H1 (cell line): ENCODE measurements around the gene INVS. TPM values are rescaled to one million over a fixed set of nuclear protein-coding genes. Genes with fewer than 3 reads are reported as not detected.

ENCODE experiments used
- CTCF ChIA-PET: fragments of 300-600 bp; sonication (Branson Sonifier 250); formaldehyde crosslinking; loops from one replicate; lab custom pipeline; 2021; ENCODE audit not compliant: partially characterized antibody; lab: Charles Lee
- POLR2A ChIA-PET: fragments of 300-600 bp; sonication (Branson Sonifier 250); formaldehyde crosslinking; loops from one replicate; lab custom pipeline; 2021; ENCODE audit warnings: inconsistent platforms; ENCODE audit not compliant: partially characterized antibody; lab: Charles Lee
- DNase-seq, 2 experiments: peaks; one replicate each; pipeline versions ENCODE4 v3.0.0 to v3.0.0-alpha.2; 2010 to 2022; ENCODE audit warnings: low spot score in 2 of 2, low read depth in 1 of 2, mixed read lengths in 1 of 2
- FAIRE-seq: peaks from 2 replicates; lab custom pipeline; 2011; peaks lifted over from hg19 to GRCh38; lab: Jason Lieb, UNC
- H2AFZ ChIP-seq: 2 replicates; pipeline ENCODE4 v1.8.1; 2012; ENCODE audit warnings: low read length, inconsistent platforms
- H2AK5ac ChIP-seq: 2 replicates; pipeline ENCODE4 v1.6.1; 2013; ENCODE audit warnings: low read depth, low read length
- H2BK120ac ChIP-seq: replicated peaks from 2 replicates; pipeline ENCODE3; 2013; ENCODE audit warnings: low read depth, low read length, inconsistent platforms
- H2BK12ac ChIP-seq: 2 replicates; pipeline ENCODE4 v1.6.1; 2013; ENCODE audit warnings: low read depth, low read length
- H2BK15ac ChIP-seq: 2 replicates; pipeline ENCODE4 v1.6.1; 2013; ENCODE audit warnings: low read length
- H2BK20ac ChIP-seq: 2 replicates; pipeline ENCODE4 v1.6.1; 2013; ENCODE audit warnings: low read length
- H2BK5ac ChIP-seq: 2 replicates; pipeline ENCODE4 v1.6.1; 2013; ENCODE audit warnings: low read depth, low read length
- H3K14ac ChIP-seq: 2 replicates; pipeline ENCODE4 v1.6.1; 2013; ENCODE audit warnings: inconsistent platforms; ENCODE audit not compliant: insufficient read length
- H3K18ac ChIP-seq: 2 replicates; pipeline ENCODE4 v1.6.1; 2013; ENCODE audit warnings: low read length; ENCODE audit errors: extremely low read depth
- H3K23ac ChIP-seq: 2 replicates; pipeline ENCODE4 v1.6.1; 2013; ENCODE audit warnings: inconsistent platforms; ENCODE audit not compliant: insufficient read length
- H3K23me2 ChIP-seq: 2 replicates; pipeline ENCODE4 v1.6.1; 2013; ENCODE audit warnings: low read depth, low read length
- H3K27ac ChIP-seq: 2 replicates; pipeline ENCODE4 v1.6.1; 2011; ENCODE audit warnings: low read depth, low read length, inconsistent platforms
- H3K27me3 ChIP-seq, 4 experiments: replicated peaks in 1 of 4; 1 replicate in 1 of 4; 2 replicates in 3 of 4; pipeline versions ENCODE4 v1.6.1 to v1.8.1; 2011 to 2013; ENCODE audit warnings: low read length in 3 of 4, mild to moderate bottlenecking in 3 of 4, inconsistent platforms in 2 of 4, mixed read lengths in 2 of 4, moderate library complexity in 1 of 4; ENCODE audit not compliant: control insufficient read depth in 3 of 4, insufficient read depth in 3 of 4; ENCODE audit errors: extremely low read depth in 1 of 4
- H3K36me3 ChIP-seq, 4 experiments: 2 replicates each; pipeline versions ENCODE4 v1.6.1 to v1.8.1; 2011 to 2013; ENCODE audit warnings: mild to moderate bottlenecking in 4 of 4, low read length in 3 of 4, moderate library complexity in 2 of 4, control low read depth in 1 of 4, inconsistent platforms in 1 of 4; ENCODE audit not compliant: insufficient read depth in 4 of 4, control insufficient read depth in 2 of 4
- H3K4ac ChIP-seq: replicated peaks from 2 replicates; pipeline ENCODE3; 2013; ENCODE audit warnings: low read length, low read depth, mixed read lengths, inconsistent platforms; ENCODE audit not compliant: insufficient read length
- H3K4me1 ChIP-seq, 4 experiments: replicated peaks in 1 of 4; 1 replicate in 1 of 4; 2 replicates in 3 of 4; pipeline versions ENCODE4 v1.6.1 to v1.8.1; 2011 to 2013; ENCODE audit warnings: low read length in 3 of 4, inconsistent platforms in 2 of 4, mixed read lengths in 1 of 4; ENCODE audit not compliant: insufficient read depth in 4 of 4, control insufficient read depth in 3 of 4
- H3K4me2 ChIP-seq, 2 experiments: 2 replicates each; pipeline versions ENCODE4 v1.6.1 to v1.8.1; 2011 to 2013; ENCODE audit warnings: low read depth in 2 of 2, low read length in 2 of 2, control low read depth in 1 of 2, inconsistent platforms in 1 of 2, mild to moderate bottlenecking in 1 of 2; ENCODE audit not compliant: insufficient read depth in 1 of 2
- H3K4me3 ChIP-seq, 4 experiments: fragments of 200-600, 300-600 bp in 1 of 4; sonication (generic), shearing (Covaris generic), sonication (Bioruptor Twin) in 1 of 4; 2 replicates each; pipeline versions ENCODE4 v1.5.1 to v1.8.1; 2011 to 2016; ENCODE audit warnings: low read length in 4 of 4, low read depth in 3 of 4, control low read depth in 2 of 4, inconsistent platforms in 2 of 4, mild to moderate bottlenecking in 2 of 4, mixed read lengths in 1 of 4, moderate library complexity in 1 of 4; ENCODE audit not compliant: insufficient read depth in 2 of 4; ENCODE audit errors: extremely low read depth in 1 of 4
- H3K56ac ChIP-seq: replicated peaks from 2 replicates; pipeline ENCODE3; 2013; ENCODE audit warnings: low read depth, mild to moderate bottlenecking, mixed read lengths, low read length, inconsistent platforms; ENCODE audit not compliant: insufficient read length
- H3K79me1 ChIP-seq: 2 replicates; pipeline ENCODE4 v1.6.1; 2013; ENCODE audit warnings: low read depth, low read length, control low read depth
- H3K79me2 ChIP-seq, 2 experiments: 2 replicates each; pipeline versions ENCODE4 v1.6.1 to v1.8.1; 2012 to 2013; ENCODE audit warnings: low read length in 2 of 2, mild to moderate bottlenecking in 2 of 2, inconsistent platforms in 1 of 2; ENCODE audit not compliant: insufficient read depth in 2 of 2, control insufficient read depth in 1 of 2
- H3K9ac ChIP-seq, 4 experiments: replicated peaks in 1 of 4; 1 replicate in 1 of 4; 2 replicates in 3 of 4; pipeline versions ENCODE4 v1.6.1 to v1.8.1; 2011 to 2013; ENCODE audit warnings: low read depth in 3 of 4, low read length in 3 of 4, control low read depth in 2 of 4, mild to moderate bottlenecking in 2 of 4, moderate library complexity in 2 of 4, inconsistent platforms in 1 of 4; ENCODE audit errors: extremely low read depth in 1 of 4
- H3K9me3 ChIP-seq, 2 experiments: 2 replicates each; pipeline versions ENCODE4 v1.6.1 to v1.8.1; 2012 to 2013; ENCODE audit warnings: mild to moderate bottlenecking in 2 of 2, moderate library complexity in 2 of 2, control low read depth in 1 of 2, inconsistent platforms in 1 of 2, low read depth in 1 of 2, low read length in 1 of 2, mixed read lengths in 1 of 2; ENCODE audit not compliant: insufficient read depth in 2 of 2
- H4K20me1 ChIP-seq, 2 experiments: replicated peaks in 1 of 2; 2 replicates each; pipeline versions ENCODE3 to v1.8.1; 2011 to 2013; ENCODE audit warnings: inconsistent platforms in 2 of 2, low read length in 2 of 2, mild to moderate bottlenecking in 1 of 2; ENCODE audit not compliant: insufficient read depth in 2 of 2, control insufficient read depth in 1 of 2
- H4K5ac ChIP-seq: 2 replicates; pipeline ENCODE4 v1.6.1; 2013; ENCODE audit warnings: low read length, low read depth, mixed read lengths, inconsistent platforms; ENCODE audit not compliant: insufficient read length
- H4K8ac ChIP-seq: 2 replicates; pipeline ENCODE4 v1.8.0; 2013; ENCODE audit warnings: mild to moderate bottlenecking, moderate library complexity, low read length, inconsistent platforms; ENCODE audit not compliant: insufficient read depth; ENCODE audit errors: extremely low read depth
- H4K91ac ChIP-seq: replicated peaks from 2 replicates; pipeline ENCODE3; 2013; ENCODE audit warnings: low read length, mixed read lengths, inconsistent platforms; ENCODE audit not compliant: insufficient read length
- BCL11A ChIP-seq, 2 experiments: IDR thresholded peaks; one replicate each; pipeline ENCODE4 v1.6.1; 2011; ENCODE audit warnings: low read depth in 2 of 2, low read length in 2 of 2, mild to moderate bottlenecking in 2 of 2
- CBX8 ChIP-seq: fragments of 300-800, 300-1000 bp; sonication (generic); IDR thresholded peaks from 2 replicates; pipeline ENCODE4 v1.7.1; 2016; ENCODE audit warnings: low read depth, low read length, borderline replicate concordance
- CHD2 ChIP-seq: IDR thresholded peaks from 2 replicates; pipeline ENCODE4 v1.6.1; 2012; ENCODE audit warnings: low read length, improper control_type of control experiment
- EZH2 ChIP-seq: fragments of 200-600 bp; sonication (generic); IDR thresholded peaks from 2 replicates; pipeline ENCODE4 v1.7.1; 2012; ENCODE audit warnings: low read depth, mild to moderate bottlenecking, moderate library complexity, low read length, inconsistent platforms; ENCODE audit not compliant: severe bottlenecking
- GABPA ChIP-seq: IDR thresholded peaks from 2 replicates; pipeline ENCODE4 v1.6.1; 2011; ENCODE audit warnings: mild to moderate bottlenecking, low read length, moderate library complexity, borderline replicate concordance; ENCODE audit not compliant: insufficient read depth
- HDAC6 ChIP-seq: IDR thresholded peaks from one replicate; pipeline ENCODE4 v1.7.1; 2012; ENCODE audit warnings: low read depth, mild to moderate bottlenecking, inconsistent platforms, low read length, moderate library complexity
- POLR2AphosphoS5 ChIP-seq: IDR thresholded peaks from 2 replicates; pipeline ENCODE4 v1.6.1; 2011; ENCODE audit warnings: low read depth, low read length
- POU5F1 ChIP-seq: IDR thresholded peaks from 2 replicates; pipeline ENCODE4 v1.6.1; 2011; ENCODE audit warnings: low read depth, mild to moderate bottlenecking, low read length, moderate library complexity
- RAD21 ChIP-seq, 2 experiments: IDR thresholded peaks in 1 of 2; conservative IDR thresholded peaks in 1 of 2; 2 replicates each; pipeline ENCODE4 v1.6.1; 2011; ENCODE audit warnings: low read depth in 2 of 2, low read length in 2 of 2, improper control_type of control experiment in 1 of 2, inconsistent platforms in 1 of 2, mild to moderate bottlenecking in 1 of 2, moderate library complexity in 1 of 2
- RBBP5 ChIP-seq: IDR thresholded peaks from 2 replicates; pipeline ENCODE4 v1.7.1; 2012; ENCODE audit warnings: low read depth, mild to moderate bottlenecking, inconsistent platforms, low read length, moderate library complexity, borderline replicate concordance
- TAF7 ChIP-seq: optimal IDR thresholded peaks from 2 replicates; pipeline ENCODE3; 2011; ENCODE audit warnings: low read depth, mild to moderate bottlenecking, inconsistent platforms, low read length, moderate library complexity, borderline replicate concordance
- TCF12 ChIP-seq: IDR thresholded peaks from 2 replicates; pipeline ENCODE4 v1.6.1; 2011; ENCODE audit warnings: low read depth, mild to moderate bottlenecking, low read length
- YY1 ChIP-seq: IDR thresholded peaks from 2 replicates; pipeline ENCODE4 v1.6.1; 2011; ENCODE audit warnings: low read depth, mild to moderate bottlenecking, low read length
- polyA plus RNA-seq, 7 experiments: library from polyadenylated mRNA; depleted of rRNA in 3 of 7; stranded (reverse) in 5 of 7; unstranded in 2 of 7; fragments of >200 nt in 5 of 7; fragments of 200-250 nt in 2 of 7; gene quantifications; 1 replicate in 5 of 7; 2 replicates in 1 of 7; 4 replicates in 1 of 7; pipeline versions ENCODE4 v1.2.1 to v1.2.3, GENCODE V29; 2011 to 2013; ENCODE audit warnings: missing spikeins in 2 of 7, mixed read lengths in 2 of 7
- total RNA-seq: library from RNA; stranded (reverse); fragmentation: NEBNext Ultra II Directional; extraction: Animal tissue kit (Norgen Biotek cat#: 25700); gene quantifications from 2 replicates; pipeline ENCODE4 v1.2.1, GENCODE V29; 2021
- TF ChIP-seq, protein P1 (sequence below): IDR thresholded peaks from 2 replicates; pipeline ENCODE4 v1.6.1; 2012; ENCODE audit warnings: low read length, inconsistent platforms

INVS gene
- total and polyA plus RNA-seq, 2 of the 8 experiments (the other 6 are each of a cell fraction or from before 2014, with no cell fraction given), result 4.1 to 6.9 TPM

GRCh38 chr9:100197553-100197952 lies 98.5 kb downstream of the INVS start:
- Histone ChIP-seq H3K23me2 (no peaks in the 10 kb centered on the region), H3K18ac (no peak overlapping the region), H2BK15ac (no peak overlapping the region), H3K23ac (no peak overlapping the region), H2BK120ac (no peak overlapping the region), H4K5ac (no peak overlapping the region), H4K20me1 (no peaks in the 10 kb centered on the region), H4K91ac (no peak overlapping the region), H4K8ac (no peak overlapping the region), H3K36me3 (no peaks in the 10 kb centered on the region), H2BK5ac (no peak overlapping the region), H3K4me2 (no peak overlapping the region), H3K79me2 (no peaks in the 10 kb centered on the region), H3K27ac (no peak overlapping the region), H3K14ac (no peak overlapping the region), H2BK20ac (no peak overlapping the region), H2AFZ (no peak overlapping the region), H3K56ac (no peak overlapping the region), H2AK5ac (no peak overlapping the region), H2BK12ac (no peak overlapping the region), H3K4me3 (no peak overlapping the region), H3K79me1 (no peaks in the 10 kb centered on the region), H3K9ac (no peak overlapping the region), H3K4ac (no peak overlapping the region), H3K4me1 (no peaks in the 10 kb centered on the region), H3K27me3 (no peaks in the 10 kb centered on the region), H3K9me3 (no peaks in the 10 kb centered on the region)
- ChIA-PET POLR2A (no interaction called here), CTCF (interaction anchor here (0.6 to 0.8 kb wide), 2 partner anchors 25 to 272 kb away, joined by 4 to 5 read pairs; no protein-coding TSS in a partner anchor)
- FAIRE-seq, result no peak
- DNase-seq, result no peak
- TF ChIP-seq, protein P1, sequence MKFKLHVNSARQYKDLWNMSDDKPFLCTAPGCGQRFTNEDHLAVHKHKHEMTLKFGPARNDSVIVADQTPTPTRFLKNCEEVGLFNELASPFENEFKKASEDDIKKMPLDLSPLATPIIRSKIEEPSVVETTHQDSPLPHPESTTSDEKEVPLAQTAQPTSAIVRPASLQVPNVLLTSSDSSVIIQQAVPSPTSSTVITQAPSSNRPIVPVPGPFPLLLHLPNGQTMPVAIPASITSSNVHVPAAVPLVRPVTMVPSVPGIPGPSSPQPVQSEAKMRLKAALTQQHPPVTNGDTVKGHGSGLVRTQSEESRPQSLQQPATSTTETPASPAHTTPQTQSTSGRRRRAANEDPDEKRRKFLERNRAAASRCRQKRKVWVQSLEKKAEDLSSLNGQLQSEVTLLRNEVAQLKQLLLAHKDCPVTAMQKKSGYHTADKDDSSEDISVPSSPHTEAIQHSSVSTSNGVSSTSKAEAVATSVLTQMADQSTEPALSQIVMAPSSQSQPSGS, result no peak
- TF ChIP-seq TCF12 (no peak), RBBP5 (no peak), BCL11A (IDR thresholded peaks at IDR 0.05; ENCODE audit: low read depth in 2 of 2, low read length in 2 of 2) (no peak), YY1 (no peak), GABPA (no peak), POU5F1 (no peak), RAD21 (IDR thresholded peaks at IDR 0.05 in 1 of 2, conservative IDR thresholded peaks at IDR 0.05 in 1 of 2; ENCODE audit: low read depth in 2 of 2, low read length in 2 of 2) (no peak), EZH2 (no peak), POLR2AphosphoS5 (no peak), CHD2 (no peak), HDAC6 (no peak), TAF7 (no peak), CBX8 (no peak)
